ENCODE measurements around the gene EML3. TPM values are rescaled to one million over a fixed set of nuclear protein-coding genes. Genes with fewer than 3 reads are reported as not detected.
A peak's percentile ranks its signal among the peaks of the same experiment; 100 is the strongest.
"Not testable (repeated sequence)": the region's sequence is repeated elsewhere in the genome, so short reads cannot be mapped to it uniquely, and the experiment has no call there.

Gene EML3
- total RNA-seq, 1 donor from 2014 or later: 207 TPM

DNA sequence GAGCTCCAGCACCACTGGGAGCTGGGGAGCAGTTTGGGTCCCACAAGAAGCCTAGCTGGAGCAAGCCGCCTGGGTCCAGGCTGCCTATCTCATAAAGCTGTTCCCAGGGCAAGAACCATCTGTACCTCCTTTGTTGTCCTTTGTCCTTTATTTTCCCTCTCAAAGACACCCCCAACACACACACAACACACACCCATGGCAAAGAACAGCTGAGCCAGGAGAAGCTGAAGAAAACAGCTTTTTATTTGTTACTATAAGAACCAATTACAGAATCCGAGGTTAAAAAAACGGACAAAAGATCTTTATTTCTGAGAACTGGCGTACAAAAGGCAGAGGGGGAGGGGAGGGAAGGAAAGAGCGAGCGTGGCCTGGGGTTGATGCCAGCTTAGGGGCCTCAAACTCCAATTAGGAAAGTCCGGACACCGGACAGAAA is 19.6 kb downstream of the EML3 start:
- Histone ChIP-seq H3K9me3 (no peaks in the 10 kb centered on the region), H3K36me3 (peaks cover 55 to 56% of the 10 kb centered on the region in 2 donors), H3K27me3 (no peaks in the 10 kb centered on the region), H3K4me3 (no peak overlapping the region), H3K27ac (peak overlapping the region; percentile 95 to 96), H3K4me1 (peaks cover 10 to 20% of the 10 kb centered on the region in 2 donors)
- no peak for DNase-seq (ENCODE audit: low spot score in 2 of 2)
- intact Hi-C loops (cut with DNase I): loop anchor here (2.0 to 5.0 kb wide), 2 partner anchors 30 to 179 kb away; partner anchors contain the start of gene TAF6L
- TF ChIP-seq CTCF (IDR thresholded peaks at IDR 0.05): no peak

DNA sequence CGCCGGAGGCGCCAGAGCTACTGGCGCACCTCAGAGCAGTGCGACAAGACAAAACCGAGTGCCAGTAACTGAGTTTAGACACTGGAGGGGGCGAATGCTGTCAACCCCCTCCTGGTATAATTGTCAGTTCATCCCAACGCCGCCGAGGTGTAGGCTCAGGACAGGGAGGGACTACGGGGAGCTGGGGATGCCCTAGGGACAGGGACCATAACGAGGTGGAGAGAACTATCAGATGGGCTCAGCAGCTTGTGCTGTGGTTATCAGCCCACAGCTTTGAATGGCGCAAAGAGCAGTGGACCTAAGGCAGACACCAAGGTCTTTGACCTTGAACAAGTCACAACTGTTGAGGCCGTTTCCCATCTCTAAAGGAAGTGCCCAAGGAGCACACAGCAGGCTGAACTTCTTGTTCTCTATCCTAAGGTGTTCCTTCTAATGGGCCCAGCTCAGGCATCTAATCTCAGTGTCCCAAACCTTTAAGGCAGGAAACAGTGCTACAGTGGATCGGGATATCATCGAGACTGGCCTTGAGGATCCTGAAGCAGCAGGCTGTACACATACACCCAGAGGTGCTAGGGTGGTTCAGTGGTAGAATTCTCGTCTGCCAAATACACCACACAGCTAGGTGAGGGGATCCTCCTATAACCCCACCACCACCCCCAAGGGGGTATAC is 20.3 kb downstream of the EML3 start:
- Histone ChIP-seq H3K27me3 (no peaks in the 10 kb centered on the region), H3K4me1 (peaks cover 10 to 20% of the 10 kb centered on the region in 2 donors), H3K4me3 (peak overlapping the region; percentile 68 to 86), H3K9me3 (no peaks in the 10 kb centered on the region), H3K36me3 (peaks cover 50% of the 10 kb centered on the region in 2 donors), H3K27ac (peak overlapping the region; percentile 95 to 96)
- intact Hi-C loops (cut with DNase I): loop anchor here (2.0 to 5.0 kb wide), 2 partner anchors 31 to 180 kb away; partner anchors contain the start of gene TAF6L
- no peak for TF ChIP-seq CTCF (IDR thresholded peaks at IDR 0.05)
- no peak for DNase-seq (ENCODE audit: low spot score in 2 of 2)

DNA sequence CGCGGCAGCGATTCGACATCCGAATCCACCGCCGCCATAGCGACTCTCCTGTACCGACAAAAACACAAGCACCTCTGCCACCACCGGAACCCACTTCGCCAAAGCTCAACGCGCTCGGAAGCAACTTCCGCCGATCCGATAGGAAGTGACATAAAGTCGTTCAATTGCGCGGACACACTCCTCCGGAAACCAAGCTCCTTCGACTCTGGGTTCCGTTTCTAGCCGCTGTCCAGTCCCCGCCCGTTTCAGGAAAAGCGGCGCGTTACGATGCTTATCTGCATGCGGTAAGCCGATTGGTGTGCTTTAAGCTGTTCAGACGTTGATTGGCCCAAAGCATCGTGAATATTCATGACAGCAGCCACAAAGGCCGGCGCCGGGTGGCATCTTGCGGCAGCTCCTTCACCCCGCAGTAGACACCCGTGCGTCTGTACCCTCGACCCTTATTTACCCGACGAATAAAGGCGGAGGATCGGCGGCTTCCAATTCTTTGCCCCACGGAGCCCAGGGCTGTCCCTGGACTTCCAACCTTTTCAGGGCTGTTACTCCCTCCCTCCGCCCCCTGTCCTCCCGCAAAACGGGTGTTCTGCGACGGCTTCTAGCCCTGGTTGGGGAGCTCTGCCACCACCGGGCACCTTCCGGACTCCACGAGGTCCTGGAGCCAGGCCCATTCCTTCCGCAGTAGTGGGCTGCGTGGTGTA is 21.0 kb downstream of the EML3 start, which contains the start of gene TUT1:
Gene TUT1, minus strand, starts transcription at position 76 of the 698 bp plus-strand sequence. Its CDS starts 38 bp downstream, at position 38.
- Histone ChIP-seq H3K27ac (peak within 1 kb of the TSS; percentile 95 to 96), H3K4me3 (peak within 1 kb of the TSS; percentile 68 to 86), H3K27me3 (no peaks in the 10 kb centered on the region), H3K36me3 (peaks cover 45 to 46% of the 10 kb centered on the region in 2 donors), H3K4me1 (peaks cover 10 to 20% of the 10 kb centered on the region in 2 donors), H3K9me3 (no peaks in the 10 kb centered on the region)
- no peak for TF ChIP-seq CTCF (IDR thresholded peaks at IDR 0.05)
- DNase-seq (ENCODE audit: low spot score in 2 of 2): peak; percentile 92 to 99
- intact Hi-C loops (cut with DNase I): loop anchor here (1.0 to 5.0 kb wide), 7 partner anchors 8 to 181 kb away; partner anchors contain the start of genes EML3, GANAB and TAF6L

GRCh38 chr11:62588966-62589637 is 23.5 kb downstream of the EML3 start:
- intact Hi-C loops (cut with DNase I): no loop called here
- DNase-seq (ENCODE audit: low spot score in 2 of 2): no peak
- H3K9me3 ChIP-seq: no peaks in the 10 kb centered on the region
- H3K27me3 ChIP-seq: no peaks in the 10 kb centered on the region
- no peak overlapping the region for H3K4me3 ChIP-seq
- peaks cover 34 to 35% of the 10 kb centered on the region in 2 donors for H3K36me3 ChIP-seq
- peaks cover 10 to 20% of the 10 kb centered on the region in 2 donors for H3K4me1 ChIP-seq
- no peak overlapping the region for H3K27ac ChIP-seq
- no peak for TF ChIP-seq CTCF (IDR thresholded peaks at IDR 0.05)

- H3K9me3 ChIP-seq; H3K27me3 ChIP-seq; intact Hi-C loops (cut with DNase I); H3K4me1 ChIP-seq; H3K4me3 ChIP-seq; H3K27ac ChIP-seq; DNase-seq (ENCODE audit: low spot score in 2 of 2): not testable (repeated sequence)
- peaks cover 42 to 47% of the 10 kb centered on the region in 2 donors for H3K36me3 ChIP-seq
These were observed 27.2 kb downstream of the EML3 start for GRCh38 chr11:62585356-62585755.

DNA sequence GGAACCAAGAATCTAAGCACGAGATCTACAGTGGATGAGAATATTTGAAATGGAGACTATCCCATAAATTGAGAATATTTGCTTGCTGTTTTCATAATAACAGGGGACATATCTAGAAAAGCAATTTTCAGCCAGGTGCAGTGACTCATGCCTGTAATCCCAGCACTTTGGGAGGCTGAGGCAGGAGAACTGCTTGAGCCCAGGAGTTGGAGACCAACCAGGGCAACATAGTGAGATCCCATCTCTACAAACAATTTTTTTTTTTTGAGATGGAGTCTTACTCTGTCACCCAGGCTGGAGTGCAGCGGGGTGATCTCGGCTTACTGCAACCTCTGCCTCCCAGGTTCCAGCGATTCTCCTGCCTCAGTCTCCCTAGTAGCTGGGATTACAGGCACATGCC is 30.8 kb downstream of the EML3 start:
- H3K9me3 ChIP-seq; H3K4me3 ChIP-seq; H3K4me1 ChIP-seq; intact Hi-C loops (cut with DNase I); H3K27ac ChIP-seq; H3K27me3 ChIP-seq; DNase-seq (ENCODE audit: low spot score in 2 of 2): not testable (repeated sequence)
- H3K36me3 ChIP-seq: peaks cover 40 to 54% of the 10 kb centered on the region in 2 donors
